ENCODE data around the gene STAC.

Gene STAC

DNA sequence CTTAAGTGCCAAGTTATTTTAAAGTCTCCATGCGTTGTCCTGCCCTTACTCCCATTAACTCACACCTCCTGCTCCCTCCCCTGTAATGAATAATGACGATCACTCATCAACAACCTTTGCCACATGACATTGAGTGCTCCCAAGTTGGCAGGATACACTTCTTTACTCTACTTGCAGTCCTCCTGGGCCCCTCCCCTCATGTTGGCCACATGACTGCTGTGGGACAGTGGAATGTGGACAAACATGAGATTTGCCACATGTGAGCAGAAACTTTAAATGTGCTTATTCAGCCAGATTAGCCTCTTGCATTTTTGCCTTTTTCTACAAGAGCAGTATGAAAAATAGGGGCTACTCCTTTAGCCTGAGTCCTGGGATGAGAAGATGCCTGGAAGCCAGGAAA is 216.1 kb downstream of the STAC start:
- no peak for DNase-seq

- no peak for DNase-seq
These were observed 217.1 kb downstream of the STAC start for GRCh38 chr3:36597422-36597821.
